ENCODE measurements around the gene PXYLP1. TPM values are rescaled to one million over a fixed set of nuclear protein-coding genes. Genes with fewer than 3 reads are reported as not detected.
A peak's percentile ranks its signal among the peaks of the same experiment; 100 is the strongest.

Gene PXYLP1
- total and polyA plus RNA-seq, 9 of the 15 experiments (the other 6 are each of a cell fraction or from before 2014, with no cell fraction given), result 0.80 to 2.9 (median 1.3) TPM

DNA sequence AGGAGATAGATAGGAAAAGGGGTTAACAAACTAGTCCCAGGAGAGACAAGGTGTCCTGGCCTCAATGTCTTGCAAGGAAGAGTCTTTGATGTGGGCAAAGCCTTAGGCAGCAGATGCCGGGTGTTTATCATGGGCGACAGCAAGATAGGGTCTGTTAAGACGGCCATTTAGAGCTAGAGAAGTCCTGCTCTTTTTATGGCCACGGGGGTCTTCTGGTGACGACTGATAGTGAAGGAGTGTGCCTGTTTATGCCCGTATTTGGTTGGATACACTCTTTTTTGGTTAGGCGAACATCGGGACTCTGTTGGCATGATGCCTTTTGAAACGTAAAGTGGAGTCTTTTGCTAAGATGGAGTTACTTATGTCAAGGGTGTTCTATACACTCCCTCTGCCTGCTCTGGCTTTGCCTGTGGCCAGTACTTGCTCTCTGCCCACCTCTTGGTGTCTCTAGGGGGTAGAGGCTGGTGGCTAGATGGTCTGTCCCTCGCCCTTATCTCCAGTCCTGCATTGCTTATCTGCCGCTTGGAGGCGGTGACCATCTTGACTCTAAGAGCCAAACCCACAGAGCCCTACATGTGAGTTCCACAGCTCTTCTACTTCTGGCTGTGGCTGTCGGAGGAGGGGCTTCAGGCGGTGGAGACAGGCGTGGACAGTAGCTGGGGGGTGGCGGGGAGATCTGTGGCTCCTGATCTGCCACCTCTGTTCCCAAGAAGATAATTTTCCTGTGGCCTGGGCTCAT, 80.9 kb downstream of the PXYLP1 start (continued):
- TF ChIP-seq HDAC3 (IDR thresholded peaks at IDR 0.05; ENCODE audit: borderline replicate concordance, partially characterized antibody) (no peak), POLR2AphosphoS5 (IDR thresholded peaks at IDR 0.05; ENCODE audit: control insufficient read depth, insufficient read depth, low read depth, low read length) (peak; percentile 47; the same call in 1 of the 2 replicates), SIN3A (IDR thresholded peaks at IDR 0.05; ENCODE audit: borderline replicate concordance in 2 of 2, control insufficient read depth in 1 of 2, low read depth in 2 of 2, low read length in 2 of 2) (peak in 1 of 2 experiments; percentile 23; a peak in 1 of 4 replicates), ZC3H8 (IDR thresholded peaks at IDR 0.05) (no peak), PPARD (CRISPR knock-in tag; IDR thresholded peaks at IDR 0.05) (peak; percentile 96), SUPT5H (IDR thresholded peaks at IDR 0.05) (no peak), RBM17 (IDR thresholded peaks at IDR 0.05; ENCODE audit: borderline replicate concordance, low read depth, low read length) (no peak), SMARCC2 (IDR thresholded peaks at IDR 0.05; ENCODE audit: low read depth) (peak; percentile 38; the same call in 1 of the 2 replicates), ARHGAP35 (IDR thresholded peaks at IDR 0.05; ENCODE audit: partially characterized antibody) (no peak), NBN (IDR thresholded peaks at IDR 0.05; ENCODE audit: low read depth) (no peak; the same call in 1 of the 2 replicates), CREM (IDR thresholded peaks at IDR 0.05; ENCODE audit: low read depth) (peak; percentile 30), ZNF717 (CRISPR knock-in tag; IDR thresholded peaks at IDR 0.05) (peak; percentile 96), ZNF408 (CRISPR knock-in tag; IDR thresholded peaks at IDR 0.05; ENCODE audit: low read depth) (peak; percentile 52; the same call in 1 of the 2 replicates), ZEB2 (IDR thresholded peaks at IDR 0.05) (no peak), NFRKB (IDR thresholded peaks at IDR 0.05; ENCODE audit: low read depth) (no peak; the same call in 1 of the 2 replicates), ILK (tag; IDR thresholded peaks at IDR 0.05; ENCODE audit: borderline replicate concordance, low read depth) (peak; percentile 99), ZBED1 (IDR thresholded peaks at IDR 0.05) (no peak)
- TF ChIP-seq, protein P1, sequence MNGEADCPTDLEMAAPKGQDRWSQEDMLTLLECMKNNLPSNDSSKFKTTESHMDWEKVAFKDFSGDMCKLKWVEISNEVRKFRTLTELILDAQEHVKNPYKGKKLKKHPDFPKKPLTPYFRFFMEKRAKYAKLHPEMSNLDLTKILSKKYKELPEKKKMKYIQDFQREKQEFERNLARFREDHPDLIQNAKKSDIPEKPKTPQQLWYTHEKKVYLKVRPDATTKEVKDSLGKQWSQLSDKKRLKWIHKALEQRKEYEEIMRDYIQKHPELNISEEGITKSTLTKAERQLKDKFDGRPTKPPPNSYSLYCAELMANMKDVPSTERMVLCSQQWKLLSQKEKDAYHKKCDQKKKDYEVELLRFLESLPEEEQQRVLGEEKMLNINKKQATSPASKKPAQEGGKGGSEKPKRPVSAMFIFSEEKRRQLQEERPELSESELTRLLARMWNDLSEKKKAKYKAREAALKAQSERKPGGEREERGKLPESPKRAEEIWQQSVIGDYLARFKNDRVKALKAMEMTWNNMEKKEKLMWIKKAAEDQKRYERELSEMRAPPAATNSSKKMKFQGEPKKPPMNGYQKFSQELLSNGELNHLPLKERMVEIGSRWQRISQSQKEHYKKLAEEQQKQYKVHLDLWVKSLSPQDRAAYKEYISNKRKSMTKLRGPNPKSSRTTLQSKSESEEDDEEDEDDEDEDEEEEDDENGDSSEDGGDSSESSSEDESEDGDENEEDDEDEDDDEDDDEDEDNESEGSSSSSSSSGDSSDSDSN (IDR thresholded peaks at IDR 0.05; ENCODE audit: borderline replicate concordance in 1 of 2, low read depth in 2 of 2, low read length in 2 of 2), result 0 out of 4 replicates have a peak, but pooled peaks of 1 of the 2 experiments have one; percentile 7
- TF ChIP-seq, protein P2, sequence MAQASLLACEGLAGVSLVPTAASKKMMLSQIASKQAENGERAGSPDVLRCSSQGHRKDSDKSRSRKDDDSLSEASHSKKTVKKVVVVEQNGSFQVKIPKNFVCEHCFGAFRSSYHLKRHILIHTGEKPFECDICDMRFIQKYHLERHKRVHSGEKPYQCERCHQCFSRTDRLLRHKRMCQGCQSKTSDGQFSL (CRISPR knock-in tag; IDR thresholded peaks at IDR 0.05), result no peak
- TF ChIP-seq, protein P2 (tag; IDR thresholded peaks at IDR 0.05), result peak in 1 of 2 experiments; percentile 100; a peak in 2 of 4 replicates
- TF ChIP-seq, protein P3, sequence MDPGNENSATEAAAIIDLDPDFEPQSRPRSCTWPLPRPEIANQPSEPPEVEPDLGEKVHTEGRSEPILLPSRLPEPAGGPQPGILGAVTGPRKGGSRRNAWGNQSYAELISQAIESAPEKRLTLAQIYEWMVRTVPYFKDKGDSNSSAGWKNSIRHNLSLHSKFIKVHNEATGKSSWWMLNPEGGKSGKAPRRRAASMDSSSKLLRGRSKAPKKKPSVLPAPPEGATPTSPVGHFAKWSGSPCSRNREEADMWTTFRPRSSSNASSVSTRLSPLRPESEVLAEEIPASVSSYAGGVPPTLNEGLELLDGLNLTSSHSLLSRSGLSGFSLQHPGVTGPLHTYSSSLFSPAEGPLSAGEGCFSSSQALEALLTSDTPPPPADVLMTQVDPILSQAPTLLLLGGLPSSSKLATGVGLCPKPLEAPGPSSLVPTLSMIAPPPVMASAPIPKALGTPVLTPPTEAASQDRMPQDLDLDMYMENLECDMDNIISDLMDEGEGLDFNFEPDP (CRISPR knock-in tag; IDR thresholded peaks at IDR 0.05), result peak; percentile 99
- TF ChIP-seq, protein P4, sequence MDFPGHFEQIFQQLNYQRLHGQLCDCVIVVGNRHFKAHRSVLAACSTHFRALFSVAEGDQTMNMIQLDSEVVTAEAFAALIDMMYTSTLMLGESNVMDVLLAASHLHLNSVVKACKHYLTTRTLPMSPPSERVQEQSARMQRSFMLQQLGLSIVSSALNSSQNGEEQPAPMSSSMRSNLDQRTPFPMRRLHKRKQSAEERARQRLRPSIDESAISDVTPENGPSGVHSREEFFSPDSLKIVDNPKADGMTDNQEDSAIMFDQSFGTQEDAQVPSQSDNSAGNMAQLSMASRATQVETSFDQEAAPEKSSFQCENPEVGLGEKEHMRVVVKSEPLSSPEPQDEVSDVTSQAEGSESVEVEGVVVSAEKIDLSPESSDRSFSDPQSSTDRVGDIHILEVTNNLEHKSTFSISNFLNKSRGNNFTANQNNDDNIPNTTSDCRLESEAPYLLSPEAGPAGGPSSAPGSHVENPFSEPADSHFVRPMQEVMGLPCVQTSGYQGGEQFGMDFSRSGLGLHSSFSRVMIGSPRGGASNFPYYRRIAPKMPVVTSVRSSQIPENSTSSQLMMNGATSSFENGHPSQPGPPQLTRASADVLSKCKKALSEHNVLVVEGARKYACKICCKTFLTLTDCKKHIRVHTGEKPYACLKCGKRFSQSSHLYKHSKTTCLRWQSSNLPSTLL (IDR thresholded peaks at IDR 0.05), result no peak

All from K562 (cell line).